DMS114 treated with DMSO at 0.1 percent for 48 hours (cell line): ENCODE measurements around the gene LETMD1.
"Not testable (repeated sequence)": the region's sequence is repeated elsewhere in the genome, so short reads cannot be mapped to it uniquely, and the experiment has no call there.

Experiments
- DNase-seq: peaks from one replicate; lab custom pipeline; 2025; ENCODE audit not compliant: unreplicated experiment; lab: John Stamatoyannopoulos, UW

Gene LETMD1

GRCh38 chr12:51076236-51076930 is 28.3 kb downstream of the LETMD1 start:
- DNase-seq, result no peak

GRCh38 chr12:51077930-51078329 is 29.8 kb downstream of the LETMD1 start:
- DNase-seq, result no peak

- not testable (repeated sequence) for DNase-seq
Observed at GRCh38 chr12:51078346-51078745, 30.2 kb downstream of the LETMD1 start.

- DNase-seq, result not testable (repeated sequence)
Observed at GRCh38 chr12:51078866-51079265, 30.7 kb downstream of the LETMD1 start.

- DNase-seq, result no peak
Observed at GRCh38 chr12:51080136-51080535, 32.0 kb downstream of the LETMD1 start.

GRCh38 chr12:51081421-51081820 is 33.3 kb downstream of the LETMD1 start:
- no peak for DNase-seq

GRCh38 chr12:51082561-51083125 is 34.5 kb downstream of the LETMD1 start:
- DNase-seq, result no peak

- DNase-seq, result peak; percentile 92
Observed at GRCh38 chr12:51083126-51083833, 35.2 kb downstream of the LETMD1 start, which contains the start of gene CSRNP2. CSRNP2 (minus strand) TSS chr12:51083596; CDS start chr12:51076561, 7,035 bp downstream.

GRCh38 chr12:51085757-51086156 is 37.6 kb downstream of the LETMD1 start:
- no peak for DNase-seq

GRCh38 chr12:51086933-51087332 is 38.8 kb downstream of the LETMD1 start:
- no peak for DNase-seq

- DNase-seq, result no peak
Observed at GRCh38 chr12:51087818-51088217, 39.7 kb downstream of the LETMD1 start.

GRCh38 chr12:51090705-51091229 is 42.6 kb downstream of the LETMD1 start:
- no peak for DNase-seq

- DNase-seq, result no peak
Observed at GRCh38 chr12:51098611-51099010, 50.5 kb downstream of the LETMD1 start.

GRCh38 chr12:51103977-51104376 is 55.9 kb downstream of the LETMD1 start:
- no peak for DNase-seq

GRCh38 chr12:51108136-51108535 is 60.0 kb downstream of the LETMD1 start:
- DNase-seq, result no peak
